Pancreas (tissue), 10 donors: ENCODE measurements around the gene PSEN1. TPM values are rescaled to one million over a fixed set of nuclear protein-coding genes. Genes with fewer than 3 reads are reported as not detected.

ENCODE experiments used
- ATAC-seq, 4 donors: fragments of 200-7000 bp; cut with Tn5 transposase; one replicate each; pipeline versions ENCODE4 v1.8.0 to v1.9.1; 2020; ENCODE audit warnings: mild to moderate bottlenecking in 4 of 4, moderate library complexity in 4 of 4
- DNase-seq, 6 donors: peaks; one replicate each; pipeline ENCODE4 v3.0.0-alpha.2; 2020
- FAIRE-seq: peaks from 2 replicates; lab custom pipeline; 2012; peaks lifted over from hg19 to GRCh38; lab: Jason Lieb, UNC
- H3K27ac ChIP-seq, 4 donors: fragments of 200-600 bp; sonication (generic); 1 replicate in 3 of 4; 2 replicates in 1 of 4; pipeline versions ENCODE4 v1.5.0 to v1.8.0; 2020
- H3K27me3 ChIP-seq, 4 donors: fragments of 200-600 bp; one replicate each; pipeline ENCODE4 v1.8.0; 2021
- H3K36me3 ChIP-seq, 3 donors: fragments of 200-600 bp; sonication (generic) in 1 of 3; one replicate each; pipeline versions ENCODE4 v1.5.0 to v1.8.0; 2020 to 2021
- H3K4me1 ChIP-seq, 3 donors: fragments of 200-600 bp; one replicate each; pipeline ENCODE4 v1.8.0; 2021
- H3K4me3 ChIP-seq, 4 donors: fragments of 200-600 bp; sonication (generic) in 2 of 4; one replicate each; pipeline versions ENCODE4 v1.5.0 to v1.8.0; 2020 to 2021
- H3K9me3 ChIP-seq, 4 donors: fragments of 200-600 bp; one replicate each; pipeline ENCODE4 v1.8.0; 2021
- CTCF ChIP-seq, 4 donors: fragments of 200-600 bp; sonication (generic) in 3 of 4; IDR thresholded peaks; one replicate each; pipeline versions ENCODE4 v1.5.0 to v1.8.0; 2021; ENCODE audit warnings: antibody characterized with exemption in 4 of 4
- WGBS, 2 donors: extraction: QIAGEN DNeasy Blood & Tissue Kit; methylation state at CpG; one replicate each; pipeline ENCODE4 v1.1.7; 2013; 5-methylcytosine and 5-hydroxymethylcytosine counted together
- intact Hi-C, 3 donors: fragments of 100-400 bp; cut with DNase I; formaldehyde crosslinking; loops; one replicate each; pipeline versions ENCODE4 v1.11.1 to v1.14.2; 2022
- polyA plus RNA-seq, 2 donors: library from polyadenylated mRNA; stranded (reverse); fragments of 200-250 nt; gene quantifications; one replicate each; pipeline ENCODE4 v1.2.3, GENCODE V29; 2013
- total RNA-seq, 6 donors: library from RNA; stranded (reverse); fragmentation: NEBNext Ultra II Directional in 4 of 6; extraction: Animal tissue kit (Norgen Biotek cat#: 25700) in 4 of 6; gene quantifications; one replicate each; pipeline versions ENCODE4 v1.2.1 to v1.2.4, GENCODE V29; 2021 to 2023
- donor health status: healthy with polysubstance abuse.
- donor health status: DM: no; HTN: no; CAD: no; lungs with moderate emphysema.
- donor health status: DM: no; HTN: no; CAD: no.
- donor health status: control.
- donor health status: control.
- donor health status: Bipolar disorder and iron deficiency.
- donor health status: DM: yes; HTN: yes; CAD: no.
- donor health status: DM: no; HTN: no; CAD: no.
- donor health status: DM: no; HTN: no; CAD: no.
- donor health status: DM: yes; HTN: yes; CAD: no.

The PSEN1 gene
- total and polyA plus RNA-seq, 8 donors = 9.2 to 32.9 (median 18.4) TPM

GRCh38 chr14:73249108-73249507 is 112.8 kb downstream of the PSEN1 start:
- ATAC-seq = no peak
- no peak for DNase-seq
- TF ChIP-seq CTCF (IDR thresholded peaks at IDR 0.05) = no peak
- Histone ChIP-seq H3K27me3 (no peaks in the 10 kb centered on the region), H3K27ac (no peak overlapping the region), H3K4me1 (no peaks in the 10 kb centered on the region), H3K9me3 (no peaks in the 10 kb centered on the region), H3K4me3 (no peak overlapping the region), H3K36me3 (no peaks in the 10 kb centered on the region)
- FAIRE-seq = no peak
- 69 to 94% methylated on average over 1 of the region's 1 CpG for WGBS, 2 donors
- intact Hi-C loops = no loop called here

- intact Hi-C loops = no loop called here
- no peak overlapping the region for H3K4me3 ChIP-seq
- DNase-seq (peak in 1 of 6 donors; percentile 29), FAIRE-seq (no peak), ATAC-seq (no peak)
- no peaks in the 10 kb centered on the region for H3K27me3 ChIP-seq
- WGBS, 2 donors = 77 to 81% methylated on average over 13 of the region's 13 CpGs
- no peak overlapping the region for H3K27ac ChIP-seq
- H3K4me1 ChIP-seq = no peaks in the 10 kb centered on the region
- H3K9me3 ChIP-seq = no peaks in the 10 kb centered on the region
- no peaks in the 10 kb centered on the region for H3K36me3 ChIP-seq
- no peak for TF ChIP-seq CTCF (IDR thresholded peaks at IDR 0.05)
Observed at GRCh38 chr14:73249564-73250316, 113.4 kb downstream of the PSEN1 start.

- no peak for TF ChIP-seq CTCF (IDR thresholded peaks at IDR 0.05)
- WGBS, 2 donors = 77 to 81% methylated on average over 11 of the region's 11 CpGs
- no peaks in the 10 kb centered on the region for H3K9me3 ChIP-seq
- H3K27me3 ChIP-seq = no peaks in the 10 kb centered on the region
- DNase-seq = no peak
- no peak overlapping the region for H3K4me3 ChIP-seq
- intact Hi-C loops = no loop called here
- no peaks in the 10 kb centered on the region for H3K36me3 ChIP-seq
- no peak for ATAC-seq
- no peaks in the 10 kb centered on the region for H3K4me1 ChIP-seq
- H3K27ac ChIP-seq = no peak overlapping the region
- no peak for FAIRE-seq
Observed at GRCh38 chr14:73250317-73250713, 114.0 kb downstream of the PSEN1 start.

- DNase-seq = peak in 1 of 6 donors; percentile 53
- no peak for ATAC-seq
- no peaks in the 10 kb centered on the region for H3K27me3 ChIP-seq
- H3K36me3 ChIP-seq = no peaks in the 10 kb centered on the region
- FAIRE-seq = no peak
- H3K9me3 ChIP-seq = no peaks in the 10 kb centered on the region
- H3K4me3 ChIP-seq = no peak overlapping the region
- no peaks in the 10 kb centered on the region for H3K4me1 ChIP-seq
- WGBS, 2 donors = 83 to 85% methylated on average over 27 of the region's 27 CpGs
- no peak overlapping the region for H3K27ac ChIP-seq
- intact Hi-C loops = no loop called here
- no peak for TF ChIP-seq CTCF (IDR thresholded peaks at IDR 0.05)
Observed at GRCh38 chr14:73250781-73251500, 114.6 kb downstream of the PSEN1 start.
